ENCODE measurements around the gene FHOD3.

The FHOD3 gene

GRCh38 chr18:36700955-36701354, 403.4 kb downstream of the FHOD3 start:
- no peak for TF ChIP-seq CTCF (IDR thresholded peaks at IDR 0.05)
- DNase-seq (ENCODE audit: low spot score), result no peak
- Histone ChIP-seq H3K27ac (no peak overlapping the region), H3K4me3 (no peak overlapping the region)

GRCh38 chr18:36702401-36703013, 405.0 kb downstream of the FHOD3 start:
- DNase-seq (ENCODE audit: low spot score), result no peak
- Histone ChIP-seq H3K4me3 (no peak overlapping the region), H3K27ac (no peak overlapping the region)
- TF ChIP-seq CTCF (IDR thresholded peaks at IDR 0.05), result no peak

GRCh38 chr18:36704156-36704555, 406.6 kb downstream of the FHOD3 start:
- no peak for DNase-seq (ENCODE audit: low spot score)
- no peak overlapping the region for H3K4me3 ChIP-seq
- no peak overlapping the region for H3K27ac ChIP-seq
- no peak for TF ChIP-seq CTCF (IDR thresholded peaks at IDR 0.05)

- DNase-seq (ENCODE audit: low spot score), result no peak
- H3K4me3 ChIP-seq, result no peak overlapping the region
- H3K27ac ChIP-seq, result no peak overlapping the region
- no peak for TF ChIP-seq CTCF (IDR thresholded peaks at IDR 0.05)
Measured at GRCh38 chr18:36706134-36706881, 408.8 kb downstream of the FHOD3 start.

- DNase-seq (ENCODE audit: low spot score), result no peak
- Histone ChIP-seq H3K27ac (no peak overlapping the region), H3K4me3 (no peak overlapping the region)
- TF ChIP-seq CTCF (IDR thresholded peaks at IDR 0.05), result no peak
Measured at GRCh38 chr18:36708366-36708765, 410.9 kb downstream of the FHOD3 start.

- DNase-seq (ENCODE audit: low spot score), result no peak
- no peak overlapping the region for H3K27ac ChIP-seq
- TF ChIP-seq CTCF (IDR thresholded peaks at IDR 0.05), result no peak
- H3K4me3 ChIP-seq, result no peak overlapping the region
Measured at GRCh38 chr18:36709315-36709714, 411.8 kb downstream of the FHOD3 start.

Measured in coronary artery (tissue), 2 donors.